Astrocyte (in vitro differentiated cells and primary cell): ENCODE measurements around the gene PHACTR4. TPM values are rescaled to one million over a fixed set of nuclear protein-coding genes. Genes with fewer than 3 reads are reported as not detected.

ENCODE experiments used
- DNase-seq: peaks from one replicate; pipeline ENCODE4 v3.0.0-alpha.2; 2010; ENCODE audit warnings: low read depth
- FAIRE-seq: peaks from 2 replicates; lab custom pipeline; 2011; peaks lifted over from hg19 to GRCh38; lab: Jason Lieb, UNC
- H2AFZ ChIP-seq: 2 replicates; pipeline ENCODE4 v1.6.0; 2012; ENCODE audit warnings: low read depth, low read length, inconsistent platforms
- H3K27ac ChIP-seq: 2 replicates; pipeline ENCODE4 v1.5.1; 2011; ENCODE audit warnings: low read depth, low read length, inconsistent platforms
- H3K27me3 ChIP-seq: 2 replicates; pipeline ENCODE4 v1.6.0; 2011; ENCODE audit warnings: low read length, inconsistent platforms; ENCODE audit not compliant: insufficient read depth
- H3K36me3 ChIP-seq: 2 replicates; pipeline ENCODE4 v1.5.1; 2011; ENCODE audit warnings: low read length, inconsistent platforms; ENCODE audit not compliant: insufficient read depth
- H3K4me1 ChIP-seq: 2 replicates; pipeline ENCODE4 v1.5.1; 2011; ENCODE audit warnings: low read length, inconsistent platforms; ENCODE audit not compliant: insufficient read depth
- H3K4me2 ChIP-seq: 2 replicates; pipeline ENCODE4 v1.6.0; 2012; ENCODE audit warnings: low read length, inconsistent platforms
- H3K4me3 ChIP-seq: 2 replicates; pipeline ENCODE4 v1.5.1; 2011; ENCODE audit warnings: low read depth, mild to moderate bottlenecking, low read length, inconsistent platforms; ENCODE audit not compliant: insufficient read depth
- H3K79me2 ChIP-seq: 2 replicates; pipeline ENCODE4 v1.6.0; 2012; ENCODE audit warnings: mild to moderate bottlenecking, low read length, inconsistent platforms; ENCODE audit not compliant: insufficient read depth
- H3K9ac ChIP-seq: 2 replicates; pipeline ENCODE4 v1.6.0; 2012; ENCODE audit warnings: mild to moderate bottlenecking, low read length, inconsistent platforms
- H3K9me3 ChIP-seq: 2 replicates; pipeline ENCODE4 v1.5.1; 2012; ENCODE audit warnings: low read depth, mild to moderate bottlenecking, low read length, inconsistent platforms; ENCODE audit not compliant: insufficient read depth
- H4K20me1 ChIP-seq: 2 replicates; pipeline ENCODE4 v1.6.0; 2012; ENCODE audit warnings: low read length, inconsistent platforms; ENCODE audit not compliant: insufficient read depth
- H3K27ac Mint-ChIP-seq: one replicate; pipeline ENCODE4 v1.8.0; 2021; ENCODE audit warnings: mild to moderate bottlenecking, mixed read lengths; ENCODE audit not compliant: unreplicated experiment
- H3K27me3 Mint-ChIP-seq: one replicate; pipeline ENCODE4 v1.8.0; 2021; ENCODE audit warnings: low read depth, mixed read lengths; ENCODE audit not compliant: unreplicated experiment
- H3K36me3 Mint-ChIP-seq: one replicate; pipeline ENCODE4 v1.8.0; 2021; ENCODE audit warnings: low read depth, mixed read lengths; ENCODE audit not compliant: unreplicated experiment
- H3K4me1 Mint-ChIP-seq: one replicate; pipeline ENCODE4 v1.8.0; 2021; ENCODE audit warnings: low read depth, mixed read lengths; ENCODE audit not compliant: unreplicated experiment
- H3K4me3 Mint-ChIP-seq: one replicate; pipeline ENCODE4 v1.8.0; 2021; ENCODE audit warnings: mild to moderate bottlenecking, moderate library complexity, mixed read lengths; ENCODE audit not compliant: unreplicated experiment
- H3K9me3 Mint-ChIP-seq: one replicate; pipeline ENCODE4 v1.8.0; 2021; ENCODE audit warnings: mild to moderate bottlenecking, mixed read lengths; ENCODE audit not compliant: unreplicated experiment
- EZH2 ChIP-seq: IDR thresholded peaks from 2 replicates; pipeline ENCODE4 v1.6.1; 2012; ENCODE audit warnings: mild to moderate bottlenecking, low read length, inconsistent platforms; ENCODE audit not compliant: insufficient read depth
- total RNA-seq: library from RNA; stranded (reverse); gene quantifications from 2 replicates; pipeline ENCODE4 v1.2.1, GENCODE V29; 2021
- TF ChIP-seq, protein P1 (sequence below): IDR thresholded peaks from 2 replicates; pipeline ENCODE4 v1.5.1; 2011; ENCODE audit warnings: low read depth, mild to moderate bottlenecking, inconsistent platforms, low read length, moderate library complexity; ENCODE audit not compliant: insufficient read depth

The PHACTR4 gene
- total RNA-seq, 1 donor from 2014 or later = 78.5 TPM

GRCh38 chr1:28506907-28507246, 137.3 kb downstream of the PHACTR4 start:
- TF ChIP-seq EZH2 = no peak
- TF ChIP-seq, protein P1, sequence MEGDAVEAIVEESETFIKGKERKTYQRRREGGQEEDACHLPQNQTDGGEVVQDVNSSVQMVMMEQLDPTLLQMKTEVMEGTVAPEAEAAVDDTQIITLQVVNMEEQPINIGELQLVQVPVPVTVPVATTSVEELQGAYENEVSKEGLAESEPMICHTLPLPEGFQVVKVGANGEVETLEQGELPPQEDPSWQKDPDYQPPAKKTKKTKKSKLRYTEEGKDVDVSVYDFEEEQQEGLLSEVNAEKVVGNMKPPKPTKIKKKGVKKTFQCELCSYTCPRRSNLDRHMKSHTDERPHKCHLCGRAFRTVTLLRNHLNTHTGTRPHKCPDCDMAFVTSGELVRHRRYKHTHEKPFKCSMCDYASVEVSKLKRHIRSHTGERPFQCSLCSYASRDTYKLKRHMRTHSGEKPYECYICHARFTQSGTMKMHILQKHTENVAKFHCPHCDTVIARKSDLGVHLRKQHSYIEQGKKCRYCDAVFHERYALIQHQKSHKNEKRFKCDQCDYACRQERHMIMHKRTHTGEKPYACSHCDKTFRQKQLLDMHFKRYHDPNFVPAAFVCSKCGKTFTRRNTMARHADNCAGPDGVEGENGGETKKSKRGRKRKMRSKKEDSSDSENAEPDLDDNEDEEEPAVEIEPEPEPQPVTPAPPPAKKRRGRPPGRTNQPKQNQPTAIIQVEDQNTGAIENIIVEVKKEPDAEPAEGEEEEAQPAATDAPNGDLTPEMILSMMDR = no peak
- H2AFZ ChIP-seq = no peak overlapping the region
- no peaks in the 10 kb centered on the region for H3K9me3 ChIP-seq
- peaks cover 40% of the 10 kb centered on the region for H3K36me3 ChIP-seq
- Mint-ChIP-seq H3K27me3 (no peaks in the 10 kb centered on the region), H3K4me1 (peaks cover 18% of the 10 kb centered on the region), H3K36me3 (peaks cover 37% of the 10 kb centered on the region), H3K9me3 (no peaks in the 10 kb centered on the region), H3K27ac (peak overlapping the region; percentile 100), H3K4me3 (peak overlapping the region; percentile 99)
- H3K27me3 ChIP-seq = no peaks in the 10 kb centered on the region
- peaks cover 49% of the 10 kb centered on the region for H3K79me2 ChIP-seq
- peak overlapping the region; percentile 92 for H3K4me3 ChIP-seq
- peaks cover 51% of the 10 kb centered on the region for H4K20me1 ChIP-seq
- peaks cover 25% of the 10 kb centered on the region for H3K4me1 ChIP-seq
- no peak for FAIRE-seq
- peak overlapping the region; percentile 73 for H3K27ac ChIP-seq
- DNase-seq = no peak
- peak overlapping the region; percentile 88 for H3K4me2 ChIP-seq
- H3K9ac ChIP-seq = peak overlapping the region; percentile 94

DNA sequence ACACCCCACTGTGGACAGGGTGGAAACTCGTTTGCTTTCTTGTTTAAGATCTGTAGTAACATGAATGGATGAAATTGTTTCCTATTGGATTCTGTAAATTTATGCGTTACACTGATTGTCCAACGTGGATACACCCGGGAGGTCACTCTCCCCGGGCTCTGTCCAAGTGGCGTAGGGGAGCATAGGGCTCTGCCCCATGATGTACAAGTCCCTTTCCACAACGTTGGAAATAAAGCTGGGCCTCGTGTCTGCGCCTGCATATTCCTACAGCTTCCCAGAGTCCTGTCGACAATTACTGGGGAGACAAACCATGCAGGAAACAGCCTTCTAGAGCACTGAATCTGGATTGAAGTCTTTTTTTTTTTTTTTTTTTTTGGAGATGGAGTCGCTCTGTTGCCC, 137.7 kb downstream of the PHACTR4 start:
- Mint-ChIP-seq H3K4me3 (peak overlapping the region; percentile 99), H3K27me3 (no peaks in the 10 kb centered on the region), H3K27ac (peak overlapping the region; percentile 100), H3K4me1 (peaks cover 19% of the 10 kb centered on the region), H3K9me3 (no peaks in the 10 kb centered on the region), H3K36me3 (peaks cover 37% of the 10 kb centered on the region)
- DNase-seq (no peak), FAIRE-seq (no peak)
- Histone ChIP-seq H3K4me2 (peak overlapping the region; percentile 88), H2AFZ (no peak overlapping the region), H3K9me3 (no peaks in the 10 kb centered on the region), H3K4me3 (peak overlapping the region; percentile 92), H3K27me3 (no peaks in the 10 kb centered on the region), H3K27ac (peak overlapping the region; percentile 73), H3K36me3 (peaks cover 42% of the 10 kb centered on the region), H4K20me1 (peaks cover 55% of the 10 kb centered on the region), H3K4me1 (peaks cover 25% of the 10 kb centered on the region), H3K9ac (peak overlapping the region; percentile 94), H3K79me2 (peaks cover 49% of the 10 kb centered on the region)
- TF ChIP-seq, protein P1 = no peak
- no peak for TF ChIP-seq EZH2

DNA sequence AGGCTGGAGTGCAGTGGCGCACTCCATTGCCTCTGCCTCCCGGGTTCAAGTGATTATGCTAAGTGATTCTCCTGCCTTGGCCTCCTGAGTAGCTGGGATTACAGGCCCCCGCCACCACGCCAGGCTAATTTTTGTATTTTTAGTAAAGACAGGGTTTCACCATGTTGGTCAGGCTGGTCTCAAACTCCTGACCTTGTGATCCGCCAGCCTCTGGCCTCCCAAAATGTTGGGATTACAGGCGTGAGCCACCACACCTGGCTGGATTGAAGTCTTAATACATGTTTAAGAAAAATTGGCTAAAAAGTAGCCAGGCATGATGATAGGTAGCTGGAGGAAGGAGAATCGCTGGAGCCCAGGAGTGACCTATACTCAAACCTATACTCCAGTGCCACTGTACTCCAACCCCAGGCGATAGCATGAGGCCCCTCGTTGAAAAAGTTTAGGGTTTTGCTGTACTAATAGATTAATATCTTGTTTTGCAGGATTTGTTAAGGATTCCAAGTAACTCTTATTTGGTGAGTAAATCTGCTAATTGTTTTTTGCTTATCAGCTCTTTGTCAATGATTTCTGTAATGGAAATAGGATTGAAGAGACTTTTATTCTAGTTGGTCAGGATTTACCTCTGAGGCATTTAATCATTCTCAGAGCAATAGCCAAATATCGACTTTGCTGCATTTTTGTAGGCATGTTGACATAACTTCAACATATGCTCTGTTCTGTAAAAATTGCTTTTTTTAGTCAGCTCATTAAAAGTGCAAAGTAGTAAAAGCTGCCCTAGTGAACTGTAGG, 138.3 kb downstream of the PHACTR4 start:
- Mint-ChIP-seq H3K4me3 (peak overlapping the region; percentile 99), H3K36me3 (peaks cover 37% of the 10 kb centered on the region), H3K4me1 (peaks cover 20% of the 10 kb centered on the region), H3K27me3 (no peaks in the 10 kb centered on the region), H3K9me3 (no peaks in the 10 kb centered on the region), H3K27ac (peak overlapping the region; percentile 100)
- Histone ChIP-seq H2AFZ (no peak overlapping the region), H3K4me2 (peak overlapping the region; percentile 88), H3K9me3 (no peaks in the 10 kb centered on the region), H3K27ac (peak overlapping the region; percentile 73), H3K4me3 (peak overlapping the region; percentile 92), H3K4me1 (peaks cover 25% of the 10 kb centered on the region), H3K9ac (peak overlapping the region; percentile 94), H4K20me1 (peaks cover 60% of the 10 kb centered on the region), H3K79me2 (peaks cover 49% of the 10 kb centered on the region), H3K27me3 (no peaks in the 10 kb centered on the region), H3K36me3 (peaks cover 46% of the 10 kb centered on the region)
- TF ChIP-seq EZH2 = no peak
- TF ChIP-seq, protein P1 = no peak
- FAIRE-seq (no peak), DNase-seq (no peak)
